HT-29 (cell line): ENCODE data around the gene FAM149B1. TPM values are rescaled to one million over a fixed set of nuclear protein-coding genes. Genes with fewer than 3 reads are reported as not detected.
A peak's percentile ranks its signal among the peaks of the same experiment; 100 is the strongest.
"Not testable (repeated sequence)": the region's sequence is repeated elsewhere in the genome, so short reads cannot be mapped to it uniquely, and the experiment has no call there.

ENCODE experiments used
- DNase-seq: peaks from one replicate; pipeline ENCODE4 v3.0.0-alpha.2; 2015; ENCODE audit warnings: low spot score
- total RNA-seq: library from RNA; depleted of rRNA; stranded (reverse); fragments of >200 nt; shearing (Covaris generic); gene quantifications from 2 replicates; pipeline ENCODE4 v1.2.3, GENCODE V29; 2014; rRNA removed

Gene FAM149B1
- 4.3 and 10.8 TPM in 2 replicates for total RNA-seq

- DNase-seq, result peak; percentile 93
Observed at GRCh38 chr10:73167783-73168464, at the start of gene FAM149B1, which contains the start of gene ECD. Gene FAM149B1, plus strand, starts transcription at chr10:73168119. Its CDS starts 221 bp downstream, at chr10:73168340. Gene ECD, minus strand, starts transcription at chr10:73168008. Its CDS starts 4,071 bp downstream, at chr10:73163937.

- no peak for DNase-seq
Observed at GRCh38 chr10:73119457-73119856, 48.5 kb upstream of the FAM149B1 start.

GRCh38 chr10:73119952-73120351 lies 48.0 kb upstream of the FAM149B1 start:
- no peak for DNase-seq

- DNase-seq, result no peak
Observed at GRCh38 chr10:73126343-73126742, 41.6 kb upstream of the FAM149B1 start.

- DNase-seq, result no peak
Observed at GRCh38 chr10:73131301-73131700, 36.6 kb upstream of the FAM149B1 start.

- no peak for DNase-seq
Observed at GRCh38 chr10:73131913-73132686, 35.8 kb upstream of the FAM149B1 start.

GRCh38 chr10:73134727-73135126 lies 33.2 kb upstream of the FAM149B1 start:
- no peak for DNase-seq

- no peak for DNase-seq
Observed at GRCh38 chr10:73136627-73137026, 31.3 kb upstream of the FAM149B1 start.

GRCh38 chr10:73139251-73139650 lies 28.7 kb upstream of the FAM149B1 start:
- DNase-seq, result no peak

- DNase-seq, result no peak
Observed at GRCh38 chr10:73141603-73142002, 26.3 kb upstream of the FAM149B1 start.

GRCh38 chr10:73150633-73151413 lies 17.1 kb upstream of the FAM149B1 start:
- DNase-seq, result not testable (repeated sequence)

GRCh38 chr10:73152009-73152408 lies 15.9 kb upstream of the FAM149B1 start:
- no peak for DNase-seq

GRCh38 chr10:73156054-73156453 lies 11.9 kb upstream of the FAM149B1 start:
- no peak for DNase-seq

GRCh38 chr10:73159038-73159648 lies 8.8 kb upstream of the FAM149B1 start:
- DNase-seq, result peak; percentile 78

- no peak for DNase-seq
Observed at GRCh38 chr10:73161079-73161478, 6.8 kb upstream of the FAM149B1 start.

GRCh38 chr10:73161662-73162061 lies 6.3 kb upstream of the FAM149B1 start:
- DNase-seq, result no peak

- no peak for DNase-seq
Observed at GRCh38 chr10:73163096-73163495, 4.8 kb upstream of the FAM149B1 start.

- no peak for DNase-seq
Observed at GRCh38 chr10:73166972-73167371, 947 bp upstream of the FAM149B1 start.

GRCh38 chr10:73167458-73167782 lies 499 bp upstream of the FAM149B1 start:
- DNase-seq, result no peak

GRCh38 chr10:73168465-73168803 lies 515 bp downstream of the FAM149B1 start:
- no peak for DNase-seq

- no peak for DNase-seq
Observed at GRCh38 chr10:73169320-73169719, 1.4 kb downstream of the FAM149B1 start.

GRCh38 chr10:73172867-73173266 lies 4.9 kb downstream of the FAM149B1 start:
- no peak for DNase-seq
